Mesothelial cell of epicardium (in vitro differentiated cells): ENCODE data around the gene EFCAB8. TPM values are rescaled to one million over a fixed set of nuclear protein-coding genes. Genes with fewer than 3 reads are reported as not detected.
"Not testable (repeated sequence)": the region's sequence is repeated elsewhere in the genome, so short reads cannot be mapped to it uniquely, and the experiment has no call there.

Experiments used
- DNase-seq, 2 experiments: peaks; one replicate each; pipeline ENCODE4 v3.0.0; 2021; ENCODE audit warnings: low spot score in 2 of 2; ENCODE audit not compliant: unreplicated experiment in 2 of 2
- H3K27ac Mint-ChIP-seq: 2 replicates; pipeline ENCODE4 v1.8.0; 2021; ENCODE audit warnings: mixed read lengths
- H3K27me3 Mint-ChIP-seq: 2 replicates; pipeline ENCODE4 v1.8.0; 2021; ENCODE audit warnings: low read depth, mixed read lengths
- H3K36me3 Mint-ChIP-seq: 2 replicates; pipeline ENCODE4 v1.8.0; 2021; ENCODE audit warnings: mixed read lengths
- H3K4me1 Mint-ChIP-seq: 2 replicates; pipeline ENCODE4 v1.8.0; 2021; ENCODE audit warnings: mixed read lengths
- H3K4me3 Mint-ChIP-seq: 2 replicates; pipeline ENCODE4 v1.8.0; 2021; ENCODE audit warnings: mild to moderate bottlenecking, moderate library complexity, mixed read lengths
- H3K9me3 Mint-ChIP-seq: 2 replicates; pipeline ENCODE4 v1.8.0; 2021; ENCODE audit warnings: mixed read lengths
- total RNA-seq: library from RNA; stranded (reverse); gene quantifications from 3 replicates; pipeline ENCODE4 v1.2.1, GENCODE V29; 2021
- TF ChIP-seq, protein P1 (sequence below): fragments of 200-600 bp; sonication (generic); IDR thresholded peaks from one replicate; pipeline ENCODE4 v1.5.0; 2021; ENCODE audit warnings: antibody characterized with exemption; ENCODE audit not compliant: unreplicated experiment

The EFCAB8 gene
- total RNA-seq, 1 donor from 2014 or later: 0.47 TPM

DNA sequence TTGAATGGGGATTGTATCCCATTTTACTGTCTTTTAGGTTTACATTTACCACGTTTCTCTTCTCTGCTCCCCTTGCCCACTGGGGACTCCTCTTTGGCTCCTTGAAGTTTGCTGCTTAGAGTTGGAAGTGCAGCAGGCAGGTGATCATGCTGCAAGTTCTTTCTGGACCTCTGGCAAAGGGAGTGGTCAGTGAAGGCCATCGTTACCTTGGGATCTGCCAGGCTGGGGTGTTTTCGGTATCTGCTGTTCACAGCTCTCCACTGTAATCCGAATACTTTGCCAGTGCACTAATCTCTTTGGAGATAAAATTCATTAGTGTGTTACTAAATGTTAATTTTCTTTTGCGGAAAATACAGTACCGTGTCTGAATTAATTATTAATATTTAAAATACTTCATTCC, 9.1 kb upstream of the EFCAB8 start:
- Mint-ChIP-seq H3K9me3 (no peaks in the 10 kb centered on the region), H3K4me1 (peaks cover 6% of the 10 kb centered on the region), H3K27ac (no peak overlapping the region), H3K27me3 (no peaks in the 10 kb centered on the region), H3K4me3 (no peak overlapping the region), H3K36me3 (peaks cover 47% of the 10 kb centered on the region)
- no peak for DNase-seq
- TF ChIP-seq, protein P1, sequence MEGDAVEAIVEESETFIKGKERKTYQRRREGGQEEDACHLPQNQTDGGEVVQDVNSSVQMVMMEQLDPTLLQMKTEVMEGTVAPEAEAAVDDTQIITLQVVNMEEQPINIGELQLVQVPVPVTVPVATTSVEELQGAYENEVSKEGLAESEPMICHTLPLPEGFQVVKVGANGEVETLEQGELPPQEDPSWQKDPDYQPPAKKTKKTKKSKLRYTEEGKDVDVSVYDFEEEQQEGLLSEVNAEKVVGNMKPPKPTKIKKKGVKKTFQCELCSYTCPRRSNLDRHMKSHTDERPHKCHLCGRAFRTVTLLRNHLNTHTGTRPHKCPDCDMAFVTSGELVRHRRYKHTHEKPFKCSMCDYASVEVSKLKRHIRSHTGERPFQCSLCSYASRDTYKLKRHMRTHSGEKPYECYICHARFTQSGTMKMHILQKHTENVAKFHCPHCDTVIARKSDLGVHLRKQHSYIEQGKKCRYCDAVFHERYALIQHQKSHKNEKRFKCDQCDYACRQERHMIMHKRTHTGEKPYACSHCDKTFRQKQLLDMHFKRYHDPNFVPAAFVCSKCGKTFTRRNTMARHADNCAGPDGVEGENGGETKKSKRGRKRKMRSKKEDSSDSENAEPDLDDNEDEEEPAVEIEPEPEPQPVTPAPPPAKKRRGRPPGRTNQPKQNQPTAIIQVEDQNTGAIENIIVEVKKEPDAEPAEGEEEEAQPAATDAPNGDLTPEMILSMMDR: no peak

DNA sequence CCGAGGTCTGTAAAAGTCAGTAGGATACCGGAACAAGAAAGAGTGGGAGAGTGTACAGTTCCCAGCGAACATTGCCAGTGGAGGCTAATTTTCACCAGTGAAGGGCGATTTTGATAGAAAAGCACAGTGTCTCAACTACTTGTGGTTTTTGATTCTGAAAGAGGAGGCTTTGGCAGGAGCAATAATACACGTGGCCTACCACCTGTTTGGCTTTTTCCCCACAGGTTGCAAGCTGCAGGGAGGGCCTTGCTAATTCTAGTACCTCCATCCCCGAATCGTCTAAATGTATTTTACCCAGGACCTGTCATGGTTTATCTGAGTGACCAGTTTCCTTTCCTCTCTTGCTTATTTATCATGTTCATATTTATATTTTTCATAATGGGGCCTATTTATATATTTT, 3.3 kb upstream of the EFCAB8 start:
- Mint-ChIP-seq H3K27me3 (no peaks in the 10 kb centered on the region), H3K27ac (no peak overlapping the region), H3K4me3 (no peak overlapping the region), H3K9me3 (no peaks in the 10 kb centered on the region), H3K36me3 (peaks cover 29% of the 10 kb centered on the region), H3K4me1 (peaks cover 2% of the 10 kb centered on the region)
- no peak for DNase-seq
- TF ChIP-seq, protein P1: no peak

DNA sequence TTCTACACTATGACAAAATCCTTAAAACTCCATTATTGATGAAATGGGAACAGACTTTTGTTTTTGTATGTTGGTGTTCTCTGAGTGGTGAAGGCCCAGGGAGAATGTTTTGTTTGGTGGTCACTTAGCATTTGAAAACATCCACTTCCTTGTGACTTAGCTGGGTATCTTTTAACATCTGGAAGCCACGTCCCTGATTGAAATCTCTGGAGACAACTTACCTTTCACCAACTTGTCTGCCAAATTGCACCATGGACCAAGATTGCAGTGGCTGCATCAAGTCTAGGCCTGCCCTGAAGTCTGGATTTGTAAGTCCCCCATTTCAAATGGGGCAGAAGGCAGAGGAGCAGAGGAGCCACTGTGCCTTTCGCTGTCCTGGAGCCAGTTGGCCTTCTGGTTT, 534 bp upstream of the EFCAB8 start:
- no peak overlapping the region for H3K4me3 Mint-ChIP-seq
- no peaks in the 10 kb centered on the region for H3K9me3 Mint-ChIP-seq
- TF ChIP-seq, protein P1: no peak
- H3K4me1 Mint-ChIP-seq: peaks cover 2% of the 10 kb centered on the region
- DNase-seq: no peak
- no peaks in the 10 kb centered on the region for H3K27me3 Mint-ChIP-seq
- H3K36me3 Mint-ChIP-seq: peaks cover 19% of the 10 kb centered on the region
- no peak overlapping the region for H3K27ac Mint-ChIP-seq

DNA sequence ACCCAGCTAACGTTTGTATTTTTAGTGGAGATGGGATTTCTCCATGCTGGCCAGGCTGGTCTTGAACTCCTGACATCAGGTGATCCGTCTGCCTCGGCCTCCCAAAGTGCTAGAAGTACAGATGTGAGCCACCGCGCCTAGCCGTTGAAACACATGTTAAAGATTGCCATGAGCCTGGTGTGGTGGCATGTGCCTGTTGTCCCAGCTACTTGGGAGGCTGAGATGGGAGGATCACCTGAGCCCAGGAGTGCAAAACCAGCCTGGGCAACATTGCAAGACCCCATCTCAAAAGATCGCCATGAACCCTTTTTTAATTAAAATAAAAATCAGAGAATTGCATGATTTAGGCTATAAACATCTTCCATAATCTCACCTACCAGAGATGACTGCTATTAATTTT, 2.7 kb downstream of the EFCAB8 start:
- no peaks in the 10 kb centered on the region for H3K27me3 Mint-ChIP-seq
- H3K4me3 Mint-ChIP-seq: no peak overlapping the region
- no peak overlapping the region for H3K27ac Mint-ChIP-seq
- no peaks in the 10 kb centered on the region for H3K4me1 Mint-ChIP-seq
- DNase-seq: no peak
- peaks cover 7% of the 10 kb centered on the region for H3K36me3 Mint-ChIP-seq
- no peaks in the 10 kb centered on the region for H3K9me3 Mint-ChIP-seq
- TF ChIP-seq, protein P1: no peak

DNA sequence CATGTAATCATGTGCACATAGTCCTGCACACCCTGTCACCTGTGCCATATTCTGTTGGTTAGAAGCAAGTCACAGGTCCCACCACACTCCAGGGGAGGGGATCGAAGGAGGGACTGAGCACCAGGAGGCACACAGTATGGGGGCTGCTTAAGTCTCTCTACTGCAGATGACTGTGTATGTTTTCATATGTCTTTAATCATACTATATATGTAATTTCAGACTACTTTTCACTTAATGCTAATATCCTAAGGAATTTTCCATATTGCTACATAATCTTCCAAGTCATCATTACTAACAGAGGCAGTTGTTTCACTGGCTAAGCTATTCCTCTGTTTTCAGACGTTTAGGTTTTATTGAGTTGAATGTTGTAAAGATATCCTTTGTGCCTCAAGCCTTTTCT, 10.8 kb downstream of the EFCAB8 start:
- H3K27ac Mint-ChIP-seq: no peak overlapping the region
- H3K36me3 Mint-ChIP-seq: no peaks in the 10 kb centered on the region
- TF ChIP-seq, protein P1: no peak
- H3K9me3 Mint-ChIP-seq: no peaks in the 10 kb centered on the region
- DNase-seq: no peak
- H3K4me3 Mint-ChIP-seq: no peak overlapping the region
- H3K27me3 Mint-ChIP-seq: no peaks in the 10 kb centered on the region
- no peaks in the 10 kb centered on the region for H3K4me1 Mint-ChIP-seq

DNA sequence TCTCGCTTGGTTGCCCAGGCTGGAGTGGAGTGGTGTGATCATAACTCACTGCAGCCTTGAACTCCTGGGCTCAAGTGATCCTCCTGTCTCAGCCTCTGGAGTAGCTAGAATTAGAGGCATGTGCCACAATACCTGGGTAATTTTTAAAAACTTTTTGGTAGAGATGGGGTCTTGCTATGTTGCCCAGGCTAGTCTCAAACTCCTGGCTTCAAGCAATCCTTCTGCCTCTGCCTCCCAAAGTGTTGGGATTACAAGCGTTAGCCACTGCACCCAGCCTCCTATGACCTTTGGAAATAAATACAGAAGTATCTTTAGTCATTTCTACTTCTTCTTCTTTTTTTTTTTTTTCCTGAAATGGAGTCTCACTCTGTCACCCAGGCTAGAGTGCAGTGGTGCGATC, 11.8 kb downstream of the EFCAB8 start:
- H3K27ac Mint-ChIP-seq, H3K36me3 Mint-ChIP-seq, H3K9me3 Mint-ChIP-seq, H3K4me3 Mint-ChIP-seq, DNase-seq, H3K4me1 Mint-ChIP-seq, H3K27me3 Mint-ChIP-seq: not testable (repeated sequence)
